ENCODE measurements around the gene LCMT1. TPM values are rescaled to one million over a fixed set of nuclear protein-coding genes. Genes with fewer than 3 reads are reported as not detected.

LCMT1 gene
- total RNA-seq, 1 experiment from 2014 or later = 86.3 TPM

- ChIA-PET POLR2A (interaction anchor here (0.6 to 1.6 kb wide), 5 partner anchors 19 to 47 kb away, joined by 3 to 6 read pairs (median 4); partner anchors contain the start of gene LCMT1), CTCF (interaction anchor here (0.6 to 2.7 kb wide), 7 partner anchors 40 to 1579 kb away, joined by 3 to 20 read pairs (median 3); partner anchors contain the start of genes ARHGAP17 and LCMT1)
- DNase-seq (ENCODE audit: low spot score) (peak; percentile 87), ATAC-seq (peak; percentile 97)
- H3K4me3 Mint-ChIP-seq = peak overlapping the region; percentile 85
- no peaks in the 10 kb centered on the region for H3K9me3 Mint-ChIP-seq
- H3K27ac Mint-ChIP-seq = no peak overlapping the region
- no peaks in the 10 kb centered on the region for H3K36me3 Mint-ChIP-seq
- peaks cover 15% of the 10 kb centered on the region for H3K4me1 Mint-ChIP-seq
- H3K27me3 Mint-ChIP-seq (ENCODE audit: low read depth) = peaks cover 32% of the 10 kb centered on the region
- no peak for TF ChIP-seq ZNF671 (CRISPR knock-in tag; IDR thresholded peaks at IDR 0.05)
- TF ChIP-seq ZNF281 (CRISPR knock-in tag; IDR thresholded peaks at IDR 0.05) = peak; percentile 18; the same call in 1 of the 2 replicates
- TF ChIP-seq E2F1 (CRISPR knock-in tag; IDR thresholded peaks at IDR 0.05) = no peak
- peak; percentile 41; the same call in 1 of the 2 replicates for TF ChIP-seq E2F5 (CRISPR knock-in tag; IDR thresholded peaks at IDR 0.05)
- no peak for TF ChIP-seq CREB1 (CRISPR knock-in tag; IDR thresholded peaks at IDR 0.05)
- no peak for TF ChIP-seq ATF6 (CRISPR knock-in tag; IDR thresholded peaks at IDR 0.05)
- 0 out of 2 replicates have a peak, but pooled peaks have one; percentile 26 for TF ChIP-seq HMGXB4 (CRISPR knock-in tag; IDR thresholded peaks at IDR 0.05)
- TF ChIP-seq ZBTB43 (CRISPR knock-in tag; IDR thresholded peaks at IDR 0.05) = no peak; the same call in 1 of the 2 replicates
- no peak for TF ChIP-seq ZNF232 (CRISPR knock-in tag; IDR thresholded peaks at IDR 0.05)
- TF ChIP-seq NFATC4 (CRISPR knock-in tag; IDR thresholded peaks at IDR 0.05) = no peak
- TF ChIP-seq AFF4 (CRISPR knock-in tag; IDR thresholded peaks at IDR 0.05; ENCODE audit: borderline replicate concordance) = no peak
- TF ChIP-seq ESRRA (CRISPR knock-in tag; IDR thresholded peaks at IDR 0.05; ENCODE audit: borderline replicate concordance) = no peak
- TF ChIP-seq SP1 (CRISPR knock-in tag; conservative IDR thresholded peaks at IDR 0.05) = peak; percentile 84
- TF ChIP-seq ETV6 (CRISPR knock-in tag; IDR thresholded peaks at IDR 0.05) = 0 out of 2 replicates have a peak, but pooled peaks have one; percentile 16
- no peak for TF ChIP-seq GRHL2 (CRISPR knock-in tag; IDR thresholded peaks at IDR 0.05; ENCODE audit: insufficient replicate concordance, severe bottlenecking)
- no peak for TF ChIP-seq ZNF423 (CRISPR knock-in tag; IDR thresholded peaks at IDR 0.05)
- no peak for TF ChIP-seq CBFB (CRISPR knock-in tag; IDR thresholded peaks at IDR 0.05; ENCODE audit: low read depth)
- TF ChIP-seq CDX4 (CRISPR knock-in tag; IDR thresholded peaks at IDR 0.05; ENCODE audit: borderline replicate concordance) = no peak
- TF ChIP-seq CREM (CRISPR knock-in tag; IDR thresholded peaks at IDR 0.05) = peak; percentile 73; the same call in 1 of the 2 replicates
- TF ChIP-seq KAT7 (CRISPR knock-in tag; IDR thresholded peaks at IDR 0.05; ENCODE audit: borderline replicate concordance) = no peak
- TF ChIP-seq GABPB1 (CRISPR knock-in tag; IDR thresholded peaks at IDR 0.05) = peak; percentile 59
Observed at GRCh38 chr16:25066747-25067631, 44.6 kb upstream of the LCMT1 start.
